Neural crest cell (in vitro differentiated cells): Measurements from ENCODE around the gene STX8. TPM values are rescaled to one million over a fixed set of nuclear protein-coding genes. Genes with fewer than 3 reads are reported as not detected.

Experiments used
- DNase-seq: peaks from one replicate; pipeline ENCODE4 v3.0.0; 2021; ENCODE audit warnings: low read depth, mixed read lengths, low spot score
- H3K27ac Mint-ChIP-seq: one replicate; pipeline ENCODE4 v1.8.0; 2021; ENCODE audit warnings: mild to moderate bottlenecking, mixed read lengths; ENCODE audit not compliant: unreplicated experiment
- H3K27me3 Mint-ChIP-seq: 2 replicates; pipeline ENCODE4 v1.8.0; 2021; ENCODE audit warnings: low read depth, mild to moderate bottlenecking, mixed read lengths
- H3K36me3 Mint-ChIP-seq: 2 replicates; pipeline ENCODE4 v1.8.0; 2021; ENCODE audit warnings: low read depth, mild to moderate bottlenecking, mixed read lengths
- H3K4me1 Mint-ChIP-seq: 2 replicates; pipeline ENCODE4 v1.8.0; 2021; ENCODE audit warnings: mixed read lengths
- H3K4me3 Mint-ChIP-seq: one replicate; pipeline ENCODE4 v1.8.0; 2021; ENCODE audit warnings: mild to moderate bottlenecking, mixed read lengths
- H3K9me3 Mint-ChIP-seq: 2 replicates; pipeline ENCODE4 v1.8.0; 2021; ENCODE audit warnings: mixed read lengths
- total RNA-seq: library from RNA; stranded (reverse); gene quantifications from 2 replicates; pipeline ENCODE4 v1.2.1, GENCODE V29; 2021
- TF ChIP-seq, protein P1 (sequence below): fragments of 200-600 bp; sonication (generic); conservative IDR thresholded peaks from 2 replicates; pipeline ENCODE4 v1.5.0; 2021; ENCODE audit warnings: antibody characterized with exemption, mild to moderate bottlenecking

Gene STX8
- total RNA-seq, 1 donor from 2014 or later: 56.6 TPM

DNA sequence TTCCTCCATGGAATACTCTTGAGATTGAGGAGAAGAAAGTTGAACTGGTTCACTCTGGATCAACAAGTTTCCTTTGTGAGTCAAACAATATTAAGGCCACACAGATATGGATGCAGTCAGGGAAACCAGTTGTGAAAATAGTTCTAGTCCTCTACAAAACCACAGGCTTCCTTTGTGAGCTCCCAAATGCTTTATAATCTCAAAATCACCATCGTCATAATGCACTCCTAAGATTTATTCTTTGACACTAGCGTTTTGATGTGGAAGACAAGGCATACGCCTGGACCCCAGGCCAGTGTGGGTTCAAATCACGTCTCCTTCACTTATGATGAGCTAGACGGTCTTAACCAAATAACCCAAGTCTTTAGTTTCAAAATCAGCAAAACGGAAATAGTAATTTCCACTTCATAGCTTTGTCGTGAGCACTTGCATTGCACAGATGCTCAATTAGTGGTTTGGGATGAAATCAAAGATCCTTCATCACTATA, 142.6 kb downstream of the STX8 start:
- no peaks in the 10 kb centered on the region for H3K9me3 Mint-ChIP-seq
- no peak for DNase-seq
- TF ChIP-seq, protein P1, sequence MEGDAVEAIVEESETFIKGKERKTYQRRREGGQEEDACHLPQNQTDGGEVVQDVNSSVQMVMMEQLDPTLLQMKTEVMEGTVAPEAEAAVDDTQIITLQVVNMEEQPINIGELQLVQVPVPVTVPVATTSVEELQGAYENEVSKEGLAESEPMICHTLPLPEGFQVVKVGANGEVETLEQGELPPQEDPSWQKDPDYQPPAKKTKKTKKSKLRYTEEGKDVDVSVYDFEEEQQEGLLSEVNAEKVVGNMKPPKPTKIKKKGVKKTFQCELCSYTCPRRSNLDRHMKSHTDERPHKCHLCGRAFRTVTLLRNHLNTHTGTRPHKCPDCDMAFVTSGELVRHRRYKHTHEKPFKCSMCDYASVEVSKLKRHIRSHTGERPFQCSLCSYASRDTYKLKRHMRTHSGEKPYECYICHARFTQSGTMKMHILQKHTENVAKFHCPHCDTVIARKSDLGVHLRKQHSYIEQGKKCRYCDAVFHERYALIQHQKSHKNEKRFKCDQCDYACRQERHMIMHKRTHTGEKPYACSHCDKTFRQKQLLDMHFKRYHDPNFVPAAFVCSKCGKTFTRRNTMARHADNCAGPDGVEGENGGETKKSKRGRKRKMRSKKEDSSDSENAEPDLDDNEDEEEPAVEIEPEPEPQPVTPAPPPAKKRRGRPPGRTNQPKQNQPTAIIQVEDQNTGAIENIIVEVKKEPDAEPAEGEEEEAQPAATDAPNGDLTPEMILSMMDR: no peak
- H3K36me3 Mint-ChIP-seq: peaks cover 7% of the 10 kb centered on the region
- no peaks in the 10 kb centered on the region for H3K27me3 Mint-ChIP-seq
- no peak overlapping the region for H3K27ac Mint-ChIP-seq
- no peak overlapping the region for H3K4me3 Mint-ChIP-seq
- peaks cover 32% of the 10 kb centered on the region for H3K4me1 Mint-ChIP-seq

- Mint-ChIP-seq H3K27ac (no peak overlapping the region), H3K4me3 (no peak overlapping the region), H3K27me3 (no peaks in the 10 kb centered on the region), H3K9me3 (no peaks in the 10 kb centered on the region), H3K36me3 (peaks cover 7% of the 10 kb centered on the region), H3K4me1 (peaks cover 27% of the 10 kb centered on the region)
- DNase-seq: no peak
- TF ChIP-seq, protein P1: no peak
These were observed 143.3 kb downstream of the STX8 start for GRCh38 chr17:9432134-9432885.

DNA sequence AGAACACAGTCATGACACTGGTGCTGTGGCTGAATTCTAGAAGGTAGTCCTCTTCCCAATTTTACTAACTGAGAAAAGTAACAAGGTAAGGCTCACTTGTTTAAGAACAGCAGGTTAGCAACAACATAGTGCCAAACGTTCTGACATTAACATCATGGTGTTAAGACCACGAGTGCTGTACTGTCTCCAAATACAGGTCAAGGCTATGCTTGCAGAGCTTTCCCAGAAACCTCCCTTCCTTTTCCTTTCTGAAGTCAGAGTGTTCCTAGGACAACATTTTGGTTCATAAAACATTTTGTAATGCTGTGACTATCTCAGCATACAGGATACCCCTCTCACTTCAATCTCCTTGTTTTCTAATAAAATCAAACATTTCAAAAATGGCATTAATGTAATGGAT, 144.0 kb downstream of the STX8 start:
- H3K4me1 Mint-ChIP-seq: peaks cover 21% of the 10 kb centered on the region
- H3K36me3 Mint-ChIP-seq: peaks cover 7% of the 10 kb centered on the region
- H3K27ac Mint-ChIP-seq: no peak overlapping the region
- no peak overlapping the region for H3K4me3 Mint-ChIP-seq
- TF ChIP-seq, protein P1: no peak
- no peaks in the 10 kb centered on the region for H3K27me3 Mint-ChIP-seq
- H3K9me3 Mint-ChIP-seq: no peaks in the 10 kb centered on the region
- DNase-seq: no peak

DNA sequence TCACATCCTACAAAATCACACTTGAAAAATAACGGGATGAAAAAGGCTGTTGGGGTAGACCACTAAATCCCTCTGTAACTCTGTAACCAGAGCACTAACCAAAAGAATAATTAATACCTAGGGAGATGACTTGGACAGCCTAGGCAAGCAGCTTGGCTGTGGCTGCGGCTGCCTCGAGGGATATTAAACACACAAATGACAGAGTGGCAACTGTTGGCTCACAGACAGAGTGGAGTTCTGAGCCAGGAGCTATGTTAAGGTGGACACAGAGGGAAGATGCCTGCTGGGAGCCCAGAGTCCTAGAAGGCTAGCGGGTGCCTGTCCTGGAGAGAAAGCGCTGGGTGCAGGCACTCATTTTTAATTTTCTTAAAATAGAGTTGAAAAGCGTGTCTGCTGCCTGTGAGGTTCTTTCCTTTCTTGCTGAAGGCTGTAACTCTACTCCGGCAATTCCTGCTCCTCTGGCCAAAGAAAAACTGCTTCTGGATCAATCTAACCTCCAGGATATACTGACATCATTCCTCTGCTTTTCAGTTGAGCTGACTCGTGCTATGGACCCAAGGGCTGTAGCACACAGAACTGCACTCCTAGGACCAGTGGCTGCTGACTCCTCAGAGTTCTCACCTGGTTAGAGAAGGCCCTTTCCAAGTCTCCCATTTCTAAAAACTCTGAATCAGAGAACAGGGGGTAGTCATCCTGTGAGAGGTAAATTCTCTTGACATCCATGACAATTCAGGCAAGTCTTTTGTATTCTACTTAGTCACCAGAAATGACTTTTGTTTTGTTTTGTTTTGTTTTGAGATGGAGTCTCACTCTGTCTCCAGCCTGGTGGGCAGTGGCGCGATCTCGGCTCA, 147.9 kb downstream of the STX8 start:
- Mint-ChIP-seq H3K27ac (no peak overlapping the region), H3K4me3 (no peak overlapping the region), H3K4me1 (no peaks in the 10 kb centered on the region), H3K27me3 (no peaks in the 10 kb centered on the region), H3K36me3 (peaks cover 3% of the 10 kb centered on the region), H3K9me3 (no peaks in the 10 kb centered on the region)
- DNase-seq: no peak
- TF ChIP-seq, protein P1: no peak

GRCh38 chr17:9424071-9424640, 151.5 kb downstream of the STX8 start:
- no peak for DNase-seq
- Mint-ChIP-seq H3K4me3 (no peak overlapping the region), H3K36me3 (peaks cover 23% of the 10 kb centered on the region), H3K27me3 (no peaks in the 10 kb centered on the region), H3K27ac (no peak overlapping the region), H3K9me3 (peaks cover 12% of the 10 kb centered on the region), H3K4me1 (no peaks in the 10 kb centered on the region)
- TF ChIP-seq, protein P1: no peak
